WTC11 (cell line): ENCODE measurements around the gene BRI3BP.

Source experiments
- TF ChIP-seq, protein P1 (sequence below): fragments of 200-600 bp; IDR thresholded peaks from 2 replicates; pipeline ENCODE4 v1.8.0; 2022; ENCODE audit warnings: antibody characterized with exemption
- TF ChIP-seq, protein P2 (sequence below): sonication (generic); formaldehyde crosslinking; IDR thresholded peaks from 2 replicates; pipeline ENCODE4 v1.8.1; 2022; ENCODE audit warnings: missing genetic modification reagents, borderline replicate concordance
- TF ChIP-seq, protein P3 (sequence below): sonication (generic); formaldehyde crosslinking; conservative IDR thresholded peaks from 2 replicates; pipeline ENCODE4 v1.8.1; 2022; ENCODE audit warnings: mild to moderate bottlenecking, missing genetic modification reagents

DNA sequence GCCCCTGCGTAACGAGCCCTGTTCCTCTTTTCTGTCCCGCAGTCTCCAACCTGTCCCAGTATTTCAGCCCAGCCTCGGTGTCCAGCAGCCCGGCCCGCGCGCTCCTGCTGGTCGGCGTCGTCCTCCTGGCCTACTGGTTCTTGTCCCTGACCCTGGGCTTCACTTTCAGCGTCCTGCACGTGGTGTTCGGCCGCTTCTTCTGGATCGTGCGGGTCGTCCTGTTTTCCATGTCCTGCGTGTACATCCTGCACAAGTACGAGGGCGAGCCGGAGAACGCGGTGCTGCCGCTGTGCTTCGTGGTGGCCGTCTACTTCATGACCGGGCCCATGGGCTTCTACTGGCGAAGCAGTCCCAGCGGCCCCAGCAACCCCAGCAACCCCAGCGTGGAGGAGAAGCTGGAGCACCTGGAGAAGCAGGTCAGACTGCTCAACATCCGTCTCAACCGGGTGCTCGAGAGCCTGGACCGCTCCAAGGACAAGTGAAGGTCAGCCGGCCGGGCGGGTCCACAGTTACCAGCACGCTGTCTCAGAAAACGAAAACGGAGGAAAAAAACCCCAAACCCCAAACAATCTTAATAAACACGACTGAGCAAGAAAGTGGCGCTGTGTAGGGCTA lies 31.6 kb downstream of the BRI3BP start:
- TF ChIP-seq, protein P1, sequence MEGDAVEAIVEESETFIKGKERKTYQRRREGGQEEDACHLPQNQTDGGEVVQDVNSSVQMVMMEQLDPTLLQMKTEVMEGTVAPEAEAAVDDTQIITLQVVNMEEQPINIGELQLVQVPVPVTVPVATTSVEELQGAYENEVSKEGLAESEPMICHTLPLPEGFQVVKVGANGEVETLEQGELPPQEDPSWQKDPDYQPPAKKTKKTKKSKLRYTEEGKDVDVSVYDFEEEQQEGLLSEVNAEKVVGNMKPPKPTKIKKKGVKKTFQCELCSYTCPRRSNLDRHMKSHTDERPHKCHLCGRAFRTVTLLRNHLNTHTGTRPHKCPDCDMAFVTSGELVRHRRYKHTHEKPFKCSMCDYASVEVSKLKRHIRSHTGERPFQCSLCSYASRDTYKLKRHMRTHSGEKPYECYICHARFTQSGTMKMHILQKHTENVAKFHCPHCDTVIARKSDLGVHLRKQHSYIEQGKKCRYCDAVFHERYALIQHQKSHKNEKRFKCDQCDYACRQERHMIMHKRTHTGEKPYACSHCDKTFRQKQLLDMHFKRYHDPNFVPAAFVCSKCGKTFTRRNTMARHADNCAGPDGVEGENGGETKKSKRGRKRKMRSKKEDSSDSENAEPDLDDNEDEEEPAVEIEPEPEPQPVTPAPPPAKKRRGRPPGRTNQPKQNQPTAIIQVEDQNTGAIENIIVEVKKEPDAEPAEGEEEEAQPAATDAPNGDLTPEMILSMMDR: no peak
- TF ChIP-seq, protein P2, sequence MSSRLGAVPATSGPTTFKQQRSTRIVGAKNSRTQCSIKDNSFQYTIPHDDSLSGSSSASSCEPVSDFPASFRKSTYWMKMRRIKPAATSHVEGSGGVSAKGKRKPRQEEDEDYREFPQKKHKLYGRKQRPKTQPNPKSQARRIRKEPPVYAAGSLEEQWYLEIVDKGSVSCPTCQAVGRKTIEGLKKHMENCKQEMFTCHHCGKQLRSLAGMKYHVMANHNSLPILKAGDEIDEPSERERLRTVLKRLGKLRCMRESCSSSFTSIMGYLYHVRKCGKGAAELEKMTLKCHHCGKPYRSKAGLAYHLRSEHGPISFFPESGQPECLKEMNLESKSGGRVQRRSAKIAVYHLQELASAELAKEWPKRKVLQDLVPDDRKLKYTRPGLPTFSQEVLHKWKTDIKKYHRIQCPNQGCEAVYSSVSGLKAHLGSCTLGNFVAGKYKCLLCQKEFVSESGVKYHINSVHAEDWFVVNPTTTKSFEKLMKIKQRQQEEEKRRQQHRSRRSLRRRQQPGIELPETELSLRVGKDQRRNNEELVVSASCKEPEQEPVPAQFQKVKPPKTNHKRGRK (CRISPR knock-in tag): no peak
- TF ChIP-seq, protein P3, sequence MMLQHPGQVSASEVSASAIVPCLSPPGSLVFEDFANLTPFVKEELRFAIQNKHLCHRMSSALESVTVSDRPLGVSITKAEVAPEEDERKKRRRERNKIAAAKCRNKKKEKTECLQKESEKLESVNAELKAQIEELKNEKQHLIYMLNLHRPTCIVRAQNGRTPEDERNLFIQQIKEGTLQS (CRISPR knock-in tag): no peak
